Panc1 (cell line): ENCODE data around the gene HNRNPC. TPM values are rescaled to one million over a fixed set of nuclear protein-coding genes. Genes with fewer than 3 reads are reported as not detected.

Experiments
- ATAC-seq: fragments of 200-7000 bp; cut with Tn5 transposase; 2 replicates; pipeline ENCODE4 v1.9.1; 2020; ENCODE audit warnings: mild to moderate bottlenecking, moderate library complexity
- BruUV-seq: library from RNA; stranded (reverse); fragments of 400-500 nt; replicated peaks from 2 replicates; lab custom pipeline; 2021; lab: Mats Ljungman, UMichigan
- CTCF ChIA-PET: fragments of 300-600 bp; sonication (Branson Sonifier 250); formaldehyde crosslinking; loops from one replicate; lab custom pipeline; 2022; ENCODE audit warnings: antibody characterized with exemption; lab: Charles Lee
- POLR2A ChIA-PET: fragments of 300-600 bp; sonication (Branson Sonifier 250); formaldehyde crosslinking; loops from one replicate; lab custom pipeline; 2022; ENCODE audit warnings: antibody characterized with exemption; lab: Charles Lee
- DNase-seq: peaks from one replicate; pipeline ENCODE4 v3.0.0-alpha.2; 2010; ENCODE audit warnings: low read depth, low spot score
- H3K27ac ChIP-seq: 2 replicates; pipeline ENCODE4 v1.5.1; 2011; ENCODE audit warnings: mild to moderate bottlenecking, low read length, inconsistent platforms
- H3K27me3 ChIP-seq: fragments of 200-500 bp; sonication (Bioruptor generic); 2 replicates; pipeline ENCODE4 v1.6.0; 2014; ENCODE audit warnings: low read length, inconsistent platforms; ENCODE audit not compliant: control insufficient read depth, insufficient read depth
- H3K36me3 ChIP-seq: fragments of 200-500 bp; sonication (Bioruptor generic); 2 replicates; pipeline ENCODE4 v1.5.1; 2014; ENCODE audit warnings: inconsistent platforms, mild to moderate bottlenecking, low read length, moderate library complexity; ENCODE audit not compliant: control insufficient read depth, insufficient read depth
- H3K4me1 ChIP-seq: 2 replicates; pipeline ENCODE4 v1.5.1; 2011; ENCODE audit warnings: inconsistent platforms, mild to moderate bottlenecking, low read length, moderate library complexity; ENCODE audit not compliant: control insufficient read depth, insufficient read depth
- H3K4me3 ChIP-seq, 2 experiments: 2 replicates each; pipeline ENCODE4 v1.5.1; 2011 to 2012; ENCODE audit warnings: low read depth in 2 of 2, low read length in 2 of 2, mild to moderate bottlenecking in 2 of 2, inconsistent platforms in 1 of 2, moderate library complexity in 1 of 2
- H3K9me3 ChIP-seq: fragments of 200-500 bp; sonication (Bioruptor generic); 2 replicates; pipeline ENCODE4 v1.5.1; 2014; ENCODE audit warnings: low read depth, mild to moderate bottlenecking, inconsistent platforms, low read length, moderate library complexity; ENCODE audit not compliant: control insufficient read depth, insufficient read depth
- CTCF ChIP-seq: fragments of 450-650 bp; IDR thresholded peaks from 2 replicates; pipeline ENCODE4 v1.5.1; 2017; ENCODE audit warnings: mild to moderate bottlenecking
- POLR2AphosphoS5 ChIP-seq: IDR thresholded peaks from 2 replicates; pipeline ENCODE4 v1.6.1; 2012; ENCODE audit warnings: mild to moderate bottlenecking, low read depth, low read length, moderate library complexity
- REST ChIP-seq, 2 experiments: IDR thresholded peaks; 2 replicates each; pipeline ENCODE4 v1.6.1; 2011 to 2012; ENCODE audit warnings: low read depth in 2 of 2, control low read depth in 1 of 2, low read length in 1 of 2, mild to moderate bottlenecking in 1 of 2, moderate library complexity in 1 of 2; ENCODE audit not compliant: insufficient read depth in 1 of 2
- SIN3A ChIP-seq: IDR thresholded peaks from 2 replicates; pipeline ENCODE4 v1.6.1; 2012; ENCODE audit warnings: low read depth, mild to moderate bottlenecking, low read length, moderate library complexity, borderline replicate concordance; ENCODE audit not compliant: insufficient read depth
- TCF7L2 ChIP-seq: IDR thresholded peaks from 2 replicates; pipeline ENCODE4 v1.6.1; 2011; ENCODE audit warnings: mild to moderate bottlenecking, low read depth, low read length, inconsistent platforms
- in situ Hi-C: cut with HindIII; loops from 2 replicates; pipeline ENCODE4 v1.10.0; 2016; ENCODE audit warnings: low sequenced_read_pairs, low pct_unique_long_range_greater_than_20kb
- intact Hi-C: fragments of 100-400 bp; cut with micrococcal nuclease; formaldehyde crosslinking; loops from one replicate; pipeline ENCODE4 v1.10.0; 2022; ENCODE audit not compliant: unreplicated experiment
- total RNA-seq: library from RNA; stranded (reverse); gene quantifications from one replicate; pipeline ENCODE4 v1.2.1, GENCODE V29; 2021; ENCODE audit not compliant: unreplicated experiment

The HNRNPC gene
- total RNA-seq, 1 experiment from 2014 or later, result 537 TPM

GRCh38 chr14:21262410-21262809 is 6.8 kb downstream of the HNRNPC start:
- Histone ChIP-seq H3K9me3 (no peaks in the 10 kb centered on the region), H3K36me3 (peaks cover 56% of the 10 kb centered on the region), H3K4me1 (peaks cover 42% of the 10 kb centered on the region), H3K4me3 (no peak overlapping the region), H3K27ac (no peak overlapping the region), H3K27me3 (no peaks in the 10 kb centered on the region)
- intact Hi-C loops, result no loop called here
- in situ Hi-C loops, result no loop called here
- ChIA-PET POLR2A (no interaction called here), CTCF (no interaction called here)
- TSS peak; percentile 3 for BruUV-seq
- no peak for DNase-seq
- TF ChIP-seq SIN3A, result no peak
- no peak for TF ChIP-seq TCF7L2
- ATAC-seq, result no peak

- Histone ChIP-seq H3K27ac (no peak overlapping the region), H3K4me1 (peaks cover 46% of the 10 kb centered on the region), H3K4me3 (no peak overlapping the region), H3K36me3 (peaks cover 56% of the 10 kb centered on the region), H3K9me3 (no peaks in the 10 kb centered on the region), H3K27me3 (no peaks in the 10 kb centered on the region)
- no peak for TF ChIP-seq REST (IDR thresholded peaks at IDR 0.05; ENCODE audit: insufficient read depth in 1 of 2, low read depth in 2 of 2, low read length in 1 of 2)
- no peak for TF ChIP-seq CTCF
- TF ChIP-seq SIN3A, result no peak
- no peak for TF ChIP-seq POLR2AphosphoS5
- no peak for TF ChIP-seq TCF7L2
- no TSS peak for BruUV-seq
- ATAC-seq (no peak), DNase-seq (no peak)
- intact Hi-C loops (no loop called here), in situ Hi-C loops (no loop called here)
- POLR2A ChIA-PET, result no interaction called here
- CTCF ChIA-PET, result no interaction called here
These were observed 7.4 kb downstream of the HNRNPC start for GRCh38 chr14:21261824-21262223.

GRCh38 chr14:21258889-21259787 is 10.1 kb downstream of the HNRNPC start:
- no peak for ATAC-seq
- BruUV-seq, result TSS peak; percentile 35
- intact Hi-C loops (no loop called here), in situ Hi-C loops (no loop called here)
- Histone ChIP-seq H3K36me3 (peaks cover 47% of the 10 kb centered on the region), H3K9me3 (no peaks in the 10 kb centered on the region), H3K4me3 (no peak overlapping the region), H3K27me3 (no peaks in the 10 kb centered on the region), H3K4me1 (peaks cover 31% of the 10 kb centered on the region), H3K27ac (no peak overlapping the region)
- TF ChIP-seq REST (IDR thresholded peaks at IDR 0.05; ENCODE audit: insufficient read depth in 1 of 2, low read depth in 2 of 2, low read length in 1 of 2) (no peak), CTCF (no peak), TCF7L2 (no peak), POLR2AphosphoS5 (no peak; the same call in 1 of the 2 replicates), SIN3A (no peak)
- no peak for DNase-seq
- POLR2A ChIA-PET, result no interaction called here
- CTCF ChIA-PET, result no interaction called here
